ENCODE data around the gene CRIP3. TPM values are rescaled to one million over a fixed set of nuclear protein-coding genes. Genes with fewer than 3 reads are reported as not detected.

The CRIP3 gene
- total RNA-seq, 4 donors from 2014 or later = 0.38 to 0.72 (median 0.41) TPM; not detected in 1

DNA sequence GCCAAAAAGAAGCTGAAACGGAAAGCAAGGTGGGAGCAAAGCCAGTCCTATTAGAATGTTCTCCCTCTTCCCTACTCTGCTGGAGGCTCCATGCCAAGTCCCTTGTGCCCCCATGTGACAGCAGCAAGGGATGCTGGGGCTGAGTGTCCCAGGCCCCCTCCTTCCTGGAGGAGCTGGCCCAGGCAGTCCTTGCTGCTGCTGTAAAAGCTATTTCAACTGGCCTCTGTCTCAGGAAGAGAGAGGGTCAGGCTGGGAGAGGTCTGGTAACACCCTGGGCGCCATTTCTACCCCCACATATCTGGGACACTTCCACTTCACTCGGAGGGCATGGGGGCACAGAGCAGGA is 40.3 kb downstream of the CRIP3 start:
- intact Hi-C loops (cut with DNase I) = loop anchor here (10.0 kb wide), 1 partner anchor 236 kb away; no protein-coding TSS in a partner anchor

GRCh38 chr6:43267619-43268354 is 40.8 kb downstream of the CRIP3 start:
- Histone ChIP-seq H3K4me1 (peaks cover 0 to 25% (median 14%) of the 10 kb centered on the region in 3 donors), H3K36me3 (no peaks in the 10 kb centered on the region), H3K27me3 (peaks cover 0 to 33% (median 0%) of the 10 kb centered on the region in 4 donors), H3K4me3 (no peak overlapping the region), H3K27ac (peak overlapping the region in 3 of 4 donors; percentile 48 to 81 (median 63)), H3K9me3 (no peaks in the 10 kb centered on the region)
- 73 to 79% methylated on average over 7 of the region's 7 CpGs for WGBS, 2 donors
- DNase-seq = no peak
- no peak for TF ChIP-seq CTCF (IDR thresholded peaks at IDR 0.05)
- no peak for TF ChIP-seq POLR2A (IDR thresholded peaks at IDR 0.05)
- intact Hi-C loops (cut with DNase I) = loop anchor here (10.0 kb wide), 1 partner anchor 237 kb away; no protein-coding TSS in a partner anchor

More for the DNA sequence above, 40.3 kb downstream of the CRIP3 start:
- no peak for TF ChIP-seq POLR2A (IDR thresholded peaks at IDR 0.05)
- no peak for TF ChIP-seq CTCF (IDR thresholded peaks at IDR 0.05)
- peaks cover 0 to 38% (median 0%) of the 10 kb centered on the region in 4 donors for H3K27me3 ChIP-seq
- no peak overlapping the region for H3K4me3 ChIP-seq
- H3K27ac ChIP-seq = peak overlapping the region in 3 of 4 donors; percentile 48 to 81 (median 63)
- no peaks in the 10 kb centered on the region for H3K36me3 ChIP-seq
- H3K9me3 ChIP-seq = no peaks in the 10 kb centered on the region
- DNase-seq = no peak
- 59 to 71% methylated on average over 1 to 3 of the region's 3 CpGs for WGBS, 2 donors
- peaks cover 0 to 25% (median 14%) of the 10 kb centered on the region in 3 donors for H3K4me1 ChIP-seq

- Histone ChIP-seq H3K4me3 (no peak overlapping the region), H3K27me3 (peaks cover 0 to 24% (median 0%) of the 10 kb centered on the region in 4 donors), H3K27ac (no peak overlapping the region), H3K4me1 (peaks cover 0 to 29% (median 14%) of the 10 kb centered on the region in 3 donors), H3K9me3 (no peaks in the 10 kb centered on the region), H3K36me3 (no peaks in the 10 kb centered on the region)
- no peak for TF ChIP-seq CTCF (IDR thresholded peaks at IDR 0.05)
- TF ChIP-seq POLR2A (IDR thresholded peaks at IDR 0.05) = no peak
- no peak for DNase-seq
- intact Hi-C loops (cut with DNase I) = loop anchor here (10.0 kb wide), 1 partner anchor 239 kb away; no protein-coding TSS in a partner anchor
- 87 to 90% methylated on average over 3 to 6 of the region's 6 CpGs for WGBS, 2 donors
Measured at GRCh38 chr6:43265564-43265963, 43.1 kb downstream of the CRIP3 start.

DNA sequence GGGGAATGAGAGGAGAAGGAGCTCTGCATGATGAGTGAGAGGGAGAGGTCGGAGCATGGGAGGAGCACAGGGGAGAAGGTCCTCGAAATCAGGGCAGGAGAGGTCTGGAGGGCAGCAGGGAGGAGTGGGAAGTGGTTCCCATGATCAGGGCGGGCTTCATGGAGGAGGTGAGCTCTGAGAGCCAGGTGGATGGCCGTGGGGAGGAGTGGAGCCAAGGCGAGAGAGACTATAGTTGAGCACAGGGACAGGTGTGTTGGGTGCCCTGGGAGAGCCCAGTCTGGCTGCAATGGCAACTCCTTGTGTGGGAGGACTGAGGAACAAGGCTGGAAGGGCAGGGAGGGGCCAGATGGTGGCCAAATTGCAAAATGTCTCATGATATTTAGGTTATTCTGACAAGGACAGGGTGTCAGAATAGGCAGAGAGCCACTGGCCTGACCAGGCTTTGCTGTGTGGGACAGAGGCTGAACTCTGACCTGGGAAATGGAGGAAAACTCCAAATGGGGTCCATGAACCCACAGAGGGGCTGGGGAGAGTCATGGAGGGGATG is 44.0 kb downstream of the CRIP3 start:
- Histone ChIP-seq H3K4me3 (no peak overlapping the region), H3K4me1 (peaks cover 0 to 23% (median 12%) of the 10 kb centered on the region in 3 donors), H3K36me3 (no peaks in the 10 kb centered on the region), H3K9me3 (no peaks in the 10 kb centered on the region), H3K27ac (no peak overlapping the region), H3K27me3 (peaks cover 0 to 17% (median 0%) of the 10 kb centered on the region in 4 donors)
- intact Hi-C loops (cut with DNase I) = loop anchor here (10.0 kb wide), 1 partner anchor 240 kb away; no protein-coding TSS in a partner anchor
- no peak for DNase-seq
- 78 to 83% methylated on average over 5 of the region's 5 CpGs for WGBS, 2 donors
- TF ChIP-seq CTCF (IDR thresholded peaks at IDR 0.05) (no peak), POLR2A (IDR thresholded peaks at IDR 0.05) (no peak)

Data from esophagus squamous epithelium (tissue), 5 donors.